HG03571 (cell line): ENCODE results near the gene CPLX1.
"Not testable (repeated sequence)": the region's sequence is repeated elsewhere in the genome, so short reads cannot be mapped to it uniquely, and the experiment has no call there.

Experiments used
- ATAC-seq: cut with Tn5 transposase; IDR thresholded peaks from one replicate; pipeline ENCODE4 v1.9.1; 2021; ENCODE audit not compliant: unreplicated experiment

CPLX1 gene

GRCh38 chr4:779555-779954 is 46.4 kb downstream of the CPLX1 start:
- no peak for ATAC-seq

GRCh38 chr4:777520-778262 is 48.2 kb downstream of the CPLX1 start:
- no peak for ATAC-seq

GRCh38 chr4:776743-777441 is 49.0 kb downstream of the CPLX1 start:
- no peak for ATAC-seq

- ATAC-seq, result not testable (repeated sequence)
Observed at GRCh38 chr4:775485-775884, 50.4 kb downstream of the CPLX1 start.

- not testable (repeated sequence) for ATAC-seq
Observed at GRCh38 chr4:774419-775092, 51.4 kb downstream of the CPLX1 start.

GRCh38 chr4:773214-773613 is 52.7 kb downstream of the CPLX1 start:
- no peak for ATAC-seq

GRCh38 chr4:772776-773175 is 53.2 kb downstream of the CPLX1 start:
- no peak for ATAC-seq

- no peak for ATAC-seq
Observed at GRCh38 chr4:772118-772517, 53.8 kb downstream of the CPLX1 start.

- no peak for ATAC-seq
Observed at GRCh38 chr4:771464-771863, 54.5 kb downstream of the CPLX1 start.

GRCh38 chr4:770022-770421 is 55.9 kb downstream of the CPLX1 start:
- no peak for ATAC-seq

- no peak for ATAC-seq
Observed at GRCh38 chr4:769511-769910, 56.4 kb downstream of the CPLX1 start.

- no peak for ATAC-seq
Observed at GRCh38 chr4:768995-769394, 56.9 kb downstream of the CPLX1 start.

GRCh38 chr4:768076-768475 is 57.9 kb downstream of the CPLX1 start:
- no peak for ATAC-seq

GRCh38 chr4:766559-767283 is 59.2 kb downstream of the CPLX1 start:
- ATAC-seq, result no peak

- no peak for ATAC-seq
Observed at GRCh38 chr4:766152-766515, 59.8 kb downstream of the CPLX1 start.

GRCh38 chr4:764405-765169 is 61.3 kb downstream of the CPLX1 start:
- ATAC-seq, result no peak

- ATAC-seq, result no peak
Observed at GRCh38 chr4:763922-764321, 62.0 kb downstream of the CPLX1 start.

- no peak for ATAC-seq
Observed at GRCh38 chr4:763191-763810, 62.6 kb downstream of the CPLX1 start.

GRCh38 chr4:762211-763190 is 63.4 kb downstream of the CPLX1 start:
- ATAC-seq, result no peak
